HG03039 (cell line): ENCODE measurements around the gene OOSP4B.
"Not testable (repeated sequence)": the region's sequence is repeated elsewhere in the genome, so short reads cannot be mapped to it uniquely, and the experiment has no call there.

Experiments used
- ATAC-seq: cut with Tn5 transposase; IDR thresholded peaks from one replicate; pipeline ENCODE4 v1.9.1; 2021; ENCODE audit warnings: mild to moderate bottlenecking, moderate library complexity; ENCODE audit not compliant: unreplicated experiment

Gene OOSP4B

DNA sequence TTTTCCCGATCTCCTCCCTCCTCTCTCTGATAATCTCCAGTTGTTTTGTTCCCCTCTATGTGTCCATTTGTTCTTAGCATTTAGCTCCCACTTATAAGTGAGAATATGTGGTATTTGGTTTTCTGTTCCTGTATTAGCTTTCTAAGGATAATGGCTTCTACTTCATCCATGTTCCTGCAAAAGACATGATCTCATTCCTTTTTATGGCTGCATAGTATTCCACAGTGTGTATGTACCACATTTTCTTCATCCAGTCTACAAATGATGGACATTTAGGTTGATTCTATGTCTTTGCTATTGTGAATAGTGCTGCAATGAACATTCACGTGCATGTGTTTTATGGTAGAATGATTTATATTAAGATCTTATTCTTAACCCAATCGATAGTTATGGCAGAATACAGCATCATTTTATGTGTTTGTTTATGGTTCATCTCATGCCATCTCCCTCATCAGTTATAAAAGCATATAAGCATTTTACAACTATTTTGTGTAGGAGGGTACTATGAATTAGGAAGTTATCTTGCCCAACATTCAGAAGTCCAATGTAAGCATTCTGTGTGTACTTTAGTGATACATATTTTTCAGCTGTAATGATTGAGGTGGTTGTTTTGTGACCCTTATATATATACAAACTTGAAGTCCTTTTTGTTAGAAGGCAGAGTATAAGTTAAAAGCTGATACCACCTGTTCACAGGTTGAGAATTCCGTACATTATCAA is 42.7 kb downstream of the OOSP4B start:
- no peak for ATAC-seq

DNA sequence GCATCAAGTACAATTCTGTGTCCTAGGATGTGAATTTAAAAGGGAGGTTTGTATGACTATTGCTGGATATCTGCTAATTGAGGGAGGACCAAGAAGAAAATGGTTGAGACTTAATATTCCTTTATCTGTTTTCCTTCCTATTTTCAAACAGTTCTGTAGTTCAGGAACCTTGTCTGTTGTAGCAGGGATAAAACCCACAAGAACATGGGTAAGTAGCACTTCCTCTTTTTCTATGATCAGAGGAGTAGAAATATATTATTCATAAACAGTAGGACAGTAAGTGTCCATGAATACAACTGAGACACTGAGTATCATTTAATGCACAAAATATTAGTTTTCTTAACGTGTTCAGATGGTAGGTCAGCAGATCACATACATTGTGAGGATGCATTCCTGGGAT is 47.1 kb downstream of the OOSP4B start:
- ATAC-seq: no peak

DNA sequence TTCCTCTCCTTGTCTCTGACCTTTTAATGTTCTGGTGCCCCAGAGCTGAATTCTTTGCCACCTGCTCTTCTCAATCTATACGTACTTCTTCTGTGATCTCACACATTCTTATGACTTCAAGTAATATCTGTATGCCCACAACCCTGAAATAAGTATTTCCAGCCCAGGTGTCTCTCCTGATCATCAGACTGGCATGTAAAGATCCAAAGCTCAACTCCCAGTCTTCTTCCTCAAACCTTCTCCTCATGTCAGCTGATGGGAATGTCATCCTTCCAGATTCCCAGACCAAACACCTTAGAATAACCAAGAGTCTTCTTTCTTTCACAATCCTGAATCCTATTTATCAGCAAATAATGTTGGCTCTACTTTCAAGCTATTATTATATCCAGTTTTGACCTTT is 48.8 kb downstream of the OOSP4B start:
- no peak for ATAC-seq

DNA sequence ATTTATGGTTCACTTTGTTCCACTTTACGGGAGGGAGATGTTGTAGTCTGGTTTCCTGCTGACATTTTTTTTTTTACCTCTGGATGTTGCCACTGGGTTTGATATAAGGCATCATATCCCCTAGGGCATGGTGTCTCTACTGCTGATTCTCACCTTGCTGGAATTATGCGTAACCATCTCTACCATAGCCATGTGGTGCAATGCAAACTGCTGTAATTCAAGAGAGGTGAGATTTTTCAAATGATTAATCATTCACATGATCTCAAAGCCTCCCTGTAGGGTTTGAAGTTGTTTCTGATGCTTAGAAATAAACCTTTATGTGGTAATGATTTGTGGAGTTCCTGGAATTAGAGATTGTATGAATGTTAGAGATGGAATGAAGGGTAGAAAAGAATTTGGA is 52.5 kb downstream of the OOSP4B start:
- no peak for ATAC-seq

DNA sequence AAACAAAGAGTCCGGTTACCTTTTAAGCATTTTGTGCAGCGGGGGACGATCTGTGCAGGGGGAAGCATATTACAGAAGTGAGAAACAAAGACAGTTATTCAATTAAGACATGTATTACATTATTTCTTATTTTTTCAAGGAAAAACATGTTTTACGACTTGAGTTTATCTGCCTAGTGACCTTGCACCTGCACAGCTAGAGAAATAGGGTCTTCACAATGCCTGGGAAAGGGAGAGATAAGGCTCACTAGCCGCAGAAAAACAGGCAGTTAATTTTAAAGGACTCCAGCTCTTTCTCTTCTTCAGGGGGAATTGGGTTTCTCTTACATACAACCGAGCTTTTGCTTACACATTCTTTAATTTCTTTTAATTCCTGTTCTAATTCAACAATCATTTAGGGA is 54.7 kb downstream of the OOSP4B start:
- not testable (repeated sequence) for ATAC-seq

DNA sequence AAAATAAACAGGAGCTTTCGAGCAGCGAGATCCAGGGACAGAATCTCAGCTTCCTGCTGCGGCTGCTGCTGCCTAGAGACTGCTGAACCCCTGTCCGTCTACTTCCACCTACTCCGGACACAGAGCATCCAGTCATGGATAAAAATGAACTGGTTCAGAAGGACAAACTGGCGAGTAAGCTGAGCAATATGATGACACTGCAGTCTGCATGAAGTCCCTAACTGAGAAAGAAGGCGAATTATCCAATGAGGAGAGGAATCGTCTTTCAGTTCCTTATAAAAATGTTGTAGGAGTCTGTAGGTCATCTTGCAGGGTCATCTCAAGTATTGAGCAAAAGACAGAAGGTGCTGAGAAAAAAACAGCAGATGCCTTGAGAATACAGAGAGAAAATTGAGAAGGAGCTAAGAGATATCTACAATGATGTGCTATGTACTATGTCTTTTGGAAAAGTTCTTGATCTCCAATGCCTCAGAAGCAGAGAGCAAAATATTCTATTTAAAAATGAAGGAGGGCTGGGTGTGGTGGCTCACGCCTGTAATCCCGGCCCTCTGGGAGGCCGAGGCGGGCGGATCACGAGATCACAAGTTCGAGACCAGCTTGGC is 60.3 kb downstream of the OOSP4B start:
- no peak for ATAC-seq

DNA sequence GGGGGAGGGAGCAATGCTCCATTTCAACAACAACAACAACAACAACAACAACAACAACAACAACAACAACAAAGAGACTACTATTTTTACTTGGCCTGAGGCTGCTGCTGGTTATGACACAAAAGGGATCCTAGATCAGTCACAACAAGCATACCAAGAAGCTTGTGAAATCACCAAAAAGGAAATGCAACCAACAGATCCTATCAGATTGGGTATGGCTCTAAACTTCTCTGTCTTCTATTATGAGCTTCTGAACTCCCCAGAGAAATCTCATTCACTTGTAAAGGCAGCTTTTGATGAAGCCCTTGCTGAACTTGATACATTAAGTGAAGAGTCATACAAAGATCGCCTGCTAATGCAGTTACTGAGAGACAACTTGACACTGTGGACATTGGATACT is 61.0 kb downstream of the OOSP4B start:
- ATAC-seq: no peak

DNA sequence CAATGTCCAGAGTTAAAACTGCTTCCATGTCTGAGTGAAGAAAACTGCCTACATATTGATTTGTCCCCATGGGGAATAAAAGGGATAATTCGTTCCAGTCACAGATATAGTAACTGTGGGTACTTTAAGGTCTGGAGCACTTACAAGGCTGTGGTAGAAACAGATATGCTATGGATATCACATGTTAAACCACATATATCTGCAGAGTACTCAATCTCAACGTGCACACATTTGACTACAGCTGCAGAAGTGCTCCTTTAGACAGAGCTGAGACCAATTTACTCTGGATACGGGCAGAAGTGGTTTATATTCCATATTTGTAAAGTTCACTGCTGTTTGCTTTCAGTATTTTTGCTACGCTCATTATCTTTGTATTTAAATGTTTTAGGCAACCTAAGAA is 61.8 kb downstream of the OOSP4B start:
- no peak for ATAC-seq

DNA sequence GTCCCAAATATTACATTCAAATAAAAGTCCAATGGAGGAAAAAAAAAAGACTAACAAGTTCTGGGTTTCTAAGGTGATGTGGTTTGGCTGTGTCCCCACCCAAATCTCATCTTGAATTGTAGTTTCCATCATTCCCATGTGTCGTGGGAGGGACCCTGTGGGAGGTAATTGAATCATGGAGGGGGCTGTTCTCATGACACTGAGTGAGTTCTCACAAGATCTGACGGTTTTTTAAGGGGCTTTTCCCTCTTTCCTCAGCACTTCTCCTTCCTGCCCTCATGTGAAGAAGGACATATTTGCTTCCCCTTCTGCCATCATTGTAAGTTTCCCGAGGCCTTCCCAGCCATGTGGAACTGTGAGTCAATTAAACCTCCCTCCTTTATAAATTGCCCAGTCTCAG is 63.6 kb downstream of the OOSP4B start:
- ATAC-seq: no peak
